Heart right ventricle (tissue), 16 donors: ENCODE results near the gene CDKAL1. TPM values are rescaled to one million over a fixed set of nuclear protein-coding genes. Genes with fewer than 3 reads are reported as not detected.

Experiments used
- ATAC-seq, 8 donors: fragments of 200-7000 bp; cut with Tn5 transposase; one replicate each; pipeline ENCODE4 v1.9.1; 2020; ENCODE audit warnings: mild to moderate bottlenecking in 8 of 8, moderate library complexity in 8 of 8, moderate number of reproducible peaks in 1 of 8
- DNase-seq, 2 donors: peaks; one replicate each; pipeline ENCODE4 v3.0.0-alpha.2; 2020
- H3K27ac ChIP-seq, 10 donors: fragments of 200-600 bp; sonication (generic) in 2 of 10; one replicate each; pipeline versions ENCODE4 v1.5.0 to v1.8.0; 2020 to 2022; ENCODE audit warnings: mild to moderate bottlenecking in 3 of 10
- H3K27me3 ChIP-seq, 7 donors: fragments of 200-600 bp; one replicate each; pipeline ENCODE4 v1.8.0; 2021 to 2022; ENCODE audit warnings: mild to moderate bottlenecking in 2 of 7
- H3K36me3 ChIP-seq, 9 donors: fragments of 200-600 bp; sonication (generic) in 1 of 9; one replicate each; pipeline versions ENCODE4 v1.5.0 to v1.8.0; 2020 to 2022; ENCODE audit warnings: mild to moderate bottlenecking in 2 of 9
- H3K4me1 ChIP-seq, 9 donors: fragments of 200-600 bp; sonication (generic) in 1 of 9; one replicate each; pipeline versions ENCODE4 v1.5.0 to v1.8.0; 2020 to 2022; ENCODE audit warnings: mild to moderate bottlenecking in 4 of 9
- H3K4me3 ChIP-seq, 10 donors: fragments of 200-600 bp; sonication (generic) in 2 of 10; one replicate each; pipeline versions ENCODE4 v1.5.0 to v1.8.0; 2020 to 2022; ENCODE audit warnings: mild to moderate bottlenecking in 7 of 10, moderate library complexity in 2 of 10
- H3K9me3 ChIP-seq, 11 donors: fragments of 200-600 bp in 10 of 11; sonication (generic) in 2 of 11; one replicate each; pipeline versions ENCODE4 v1.5.0 to v1.8.0; 2013 to 2022; ENCODE audit warnings: mild to moderate bottlenecking in 2 of 11, control low read depth in 1 of 11, moderate library complexity in 1 of 11
- CTCF ChIP-seq, 9 donors: fragments of 200-600 bp; sonication (generic) in 2 of 9; IDR thresholded peaks; one replicate each; pipeline versions ENCODE4 v1.5.0 to v1.8.0; 2021 to 2022; ENCODE audit warnings: antibody characterized with exemption in 9 of 9, mild to moderate bottlenecking in 5 of 9, moderate library complexity in 1 of 9
- WGBS, 2 donors: extraction: QIAGEN DNeasy Blood & Tissue Kit; methylation state at CpG; one replicate each; pipeline ENCODE4 v1.1.7; 2013; ENCODE audit warnings: inconsistent platforms in 1 of 2; 5-methylcytosine and 5-hydroxymethylcytosine counted together
- intact Hi-C, 10 donors: fragments of 100-400 bp; cut with DNase I; formaldehyde crosslinking; loops; one replicate each; pipeline versions ENCODE4 v1.11.1 to v1.14.2; 2022
- polyA plus RNA-seq, 2 donors: library from polyadenylated mRNA; stranded (reverse); fragments of 200-250 nt; gene quantifications; one replicate each; pipeline ENCODE4 v1.2.3, GENCODE V29; 2013
- total RNA-seq, 10 donors: library from RNA; stranded (reverse); fragmentation: NEBNext Ultra II Directional in 3 of 10; extraction: Animal tissue kit (Norgen Biotek cat#: 25700) in 3 of 10; gene quantifications; one replicate each; pipeline versions ENCODE4 v1.2.1 to v1.2.4, GENCODE V29; 2021 to 2023
- donor health status: Arrhythmogenic right ventricular cardiomyopathy.
- donor health status: ischemic (EF 13 %, LVEDD 7.1; RV severe dilation, severe dysfunction).
- donor health status: healthy with polysubstance abuse.
- donor health status: DM: no; HTN: yes; CAD: no.
- donor health status: DM: no; HTN: no; CAD: no.
- donor health status: ischemic (EF 25% LVEDD 6.9; RV normal size, moderate dysfunction).
- donor health status: ischemic (EF 25% LVEDD 5.7; RV mildly dilated, moderate dysfunction).
- donor health status: healthy.
- donor health status: DM: yes; HTN: yes; CAD: no.
- donor health status: Ischemic cardiomyopathy.
- donor health status: ischemic (EF 35%, LVEDD 5.7; RV mildly dilated, moderate dysfunction).
- donor health status: nonischemic (EF 11% LVEDD 7.7; RV severe dilation, severe dysfunction).
- donor health status: DM: yes; HTN: yes; CAD: no.
- donor health status: PGD.
- donor health status: ischemic (EF 29% LVEDD 5.4; RV normal size, mild dysfunction).
- donor health status: nonischemic (EF 23%, LVEDD 6.1; RV moderate dilation, normal function).

Gene CDKAL1
- total and polyA plus RNA-seq, 12 donors: 3.2 to 14.0 (median 10.6) TPM

GRCh38 chr6:20711518-20711917, 177.3 kb downstream of the CDKAL1 start:
- intact Hi-C loops: no loop called here
- H3K9me3 ChIP-seq: no peaks in the 10 kb centered on the region
- H3K27ac ChIP-seq: no peak overlapping the region
- no peaks in the 10 kb centered on the region for H3K27me3 ChIP-seq
- no peaks in the 10 kb centered on the region for H3K36me3 ChIP-seq
- DNase-seq: no peak
- ATAC-seq: no peak
- H3K4me3 ChIP-seq: no peak overlapping the region
- no peak for TF ChIP-seq CTCF (IDR thresholded peaks at IDR 0.05)
- WGBS, 2 donors: 63% methylated on average over 1 of the region's 1 CpG
- H3K4me1 ChIP-seq: peaks cover 0 to 6% (median 0%) of the 10 kb centered on the region in 9 donors

GRCh38 chr6:20712011-20712410, 177.8 kb downstream of the CDKAL1 start:
- Histone ChIP-seq H3K9me3 (no peaks in the 10 kb centered on the region), H3K36me3 (no peaks in the 10 kb centered on the region), H3K4me1 (peaks cover 0 to 6% (median 0%) of the 10 kb centered on the region in 9 donors), H3K27me3 (no peaks in the 10 kb centered on the region), H3K4me3 (no peak overlapping the region), H3K27ac (no peak overlapping the region)
- ATAC-seq (no peak), DNase-seq (no peak)
- TF ChIP-seq CTCF (IDR thresholded peaks at IDR 0.05): no peak
- intact Hi-C loops: no loop called here
- 73 to 74% methylated on average over 2 of the region's 2 CpGs for WGBS, 2 donors

- intact Hi-C loops: no loop called here
- Histone ChIP-seq H3K27me3 (no peaks in the 10 kb centered on the region), H3K4me1 (peaks cover 0 to 3% (median 0%) of the 10 kb centered on the region in 9 donors), H3K4me3 (no peak overlapping the region), H3K9me3 (no peaks in the 10 kb centered on the region), H3K36me3 (no peaks in the 10 kb centered on the region), H3K27ac (no peak overlapping the region)
- ATAC-seq: no peak
- no peak for TF ChIP-seq CTCF (IDR thresholded peaks at IDR 0.05)
- WGBS, 2 donors: 66 to 67% methylated on average over 3 of the region's 3 CpGs
- DNase-seq: no peak
Measured at GRCh38 chr6:20715135-20715806, 181.0 kb downstream of the CDKAL1 start.

GRCh38 chr6:20716865-20717264, 182.6 kb downstream of the CDKAL1 start:
- Histone ChIP-seq H3K36me3 (no peaks in the 10 kb centered on the region), H3K27ac (no peak overlapping the region), H3K9me3 (peaks cover 0 to 8% (median 0%) of the 10 kb centered on the region in 11 donors), H3K4me1 (peaks cover 0 to 3% (median 0%) of the 10 kb centered on the region in 9 donors), H3K4me3 (no peak overlapping the region), H3K27me3 (no peaks in the 10 kb centered on the region)
- 68 to 84% methylated on average over 1 of the region's 1 CpG for WGBS, 2 donors
- ATAC-seq (no peak), DNase-seq (no peak)
- TF ChIP-seq CTCF (IDR thresholded peaks at IDR 0.05): no peak
- intact Hi-C loops: no loop called here
